HCT116 (cell line): ENCODE measurements around the gene HMCN1. TPM values are rescaled to one million over a fixed set of nuclear protein-coding genes. Genes with fewer than 3 reads are reported as not detected.

ENCODE experiments used
- ATAC-seq: fragments of 200-7000 bp; cut with Tn5 transposase; 2 replicates; pipeline ENCODE4 v1.9.1; 2020; ENCODE audit warnings: mild to moderate bottlenecking, moderate library complexity
- BruUV-seq: library from RNA; stranded (reverse); fragments of 400-500 nt; replicated peaks from 2 replicates; lab custom pipeline; 2021; lab: Mats Ljungman, UMichigan
- CTCF ChIA-PET: fragments of 300-600 bp; sonication (Branson Sonifier 250); formaldehyde crosslinking; loops from one replicate; lab custom pipeline; 2021; ENCODE audit warnings: antibody characterized with exemption; lab: Charles Lee
- POLR2A ChIA-PET: fragments of 300-600, 350-600 bp; sonication (Branson Sonifier 250); formaldehyde crosslinking; loops from one replicate; lab custom pipeline; 2021; ENCODE audit warnings: antibody characterized with exemption; lab: Charles Lee
- RAD21 ChIA-PET, 2 experiments: fragments of 300-600 bp; sonication (Branson Sonifier 250); formaldehyde crosslinking; loops; one replicate each; lab custom pipeline; 2023; ENCODE audit warnings: low total read pairs in 2 of 2; ENCODE audit not compliant: uncharacterized antibody in 2 of 2, unreplicated experiment in 2 of 2, low non-redundant PET in 1 of 2; lab: Charles Lee
- DNase-seq: peaks from one replicate; pipeline ENCODE4 v3.0.0-alpha.2; 2010; ENCODE audit warnings: low read depth, low spot score
- H2AFZ ChIP-seq: fragments of 200-600 bp; shearing (Covaris generic), sonication (generic); 2 replicates; pipeline ENCODE4 v1.6.1; 2017; ENCODE audit warnings: low read depth, mixed run types, mixed read lengths, antibody characterized with exemption, low read length; ENCODE audit not compliant: poor library complexity, severe bottlenecking
- H3K27ac ChIP-seq: 2 replicates; pipeline ENCODE4 v1.5.1; 2012; ENCODE audit warnings: low read depth, low read length
- H3K27me3 ChIP-seq: fragments of 200-600 bp; sonication (generic); 2 replicates; pipeline ENCODE4 v1.6.1; 2016; ENCODE audit warnings: mixed run types, low read length, mixed read lengths; ENCODE audit not compliant: insufficient read depth
- H3K36me3 ChIP-seq, 2 experiments: fragments of 200-500 bp in 1 of 2; fragments of 200-600 bp in 1 of 2; sonication (Bioruptor generic) in 1 of 2; sonication (generic) in 1 of 2; 2 replicates each; pipeline versions ENCODE4 v1.5.1 to v1.6.1; 2014 to 2016; ENCODE audit warnings: low read length in 2 of 2, inconsistent platforms in 1 of 2, mixed read lengths in 1 of 2, mixed run types in 1 of 2; ENCODE audit not compliant: insufficient read depth in 2 of 2, control insufficient read depth in 1 of 2
- H3K4me1 ChIP-seq, 2 experiments: fragments of 200-600 bp in 1 of 2; sonication (generic) in 1 of 2; 2 replicates each; pipeline versions ENCODE4 v1.5.1 to v1.6.1; 2012 to 2017; ENCODE audit warnings: low read length in 2 of 2, inconsistent platforms in 1 of 2, mild to moderate bottlenecking in 1 of 2, mixed read lengths in 1 of 2, mixed run types in 1 of 2, moderate library complexity in 1 of 2; ENCODE audit not compliant: insufficient read depth in 2 of 2, control insufficient read depth in 1 of 2
- H3K4me2 ChIP-seq: fragments of 200-600 bp; sonication (generic); 2 replicates; pipeline ENCODE4 v1.6.1; 2017; ENCODE audit warnings: mixed run types, low read length, mixed read lengths
- H3K4me3 ChIP-seq, 2 experiments: fragments of 200-600 bp in 1 of 2; sonication (generic) in 1 of 2; replicated peaks in 1 of 2; 2 replicates each; pipeline ENCODE4 v1.5.1; 2011 to 2016; ENCODE audit warnings: low read length in 2 of 2, control low read depth in 1 of 2, low read depth in 1 of 2, mild to moderate bottlenecking in 1 of 2, mixed read lengths in 1 of 2, mixed run types in 1 of 2
- H3K79me2 ChIP-seq: fragments of 200-600 bp; sonication (generic); 2 replicates; pipeline ENCODE4 v1.6.1; 2017; ENCODE audit warnings: mild to moderate bottlenecking, mixed run types, low read length, moderate library complexity, mixed read lengths; ENCODE audit not compliant: insufficient read depth
- H3K9ac ChIP-seq: fragments of 200-600 bp; sonication (generic); 2 replicates; pipeline ENCODE4 v1.6.1; 2016; ENCODE audit warnings: low read length, mixed read lengths
- H3K9me2 ChIP-seq: fragments of 200-600 bp; sonication (generic), shearing (Covaris generic); 2 replicates; pipeline ENCODE4 v1.6.1; 2017; ENCODE audit warnings: mixed run types, mild to moderate bottlenecking, moderate library complexity; ENCODE audit not compliant: insufficient read depth
- H3K9me3 ChIP-seq, 2 experiments: fragments of 200-500 bp in 1 of 2; fragments of 200-600 bp in 1 of 2; sonication (Bioruptor generic) in 1 of 2; sonication (generic) in 1 of 2; 2 replicates each; pipeline ENCODE4 v1.6.1; 2014 to 2017; ENCODE audit warnings: low read length in 2 of 2, mixed read lengths in 2 of 2, inconsistent platforms in 1 of 2, low read depth in 1 of 2, mild to moderate bottlenecking in 1 of 2, mixed run types in 1 of 2, moderate library complexity in 1 of 2; ENCODE audit not compliant: control insufficient read depth in 1 of 2, insufficient read depth in 1 of 2
- H4K20me1 ChIP-seq: fragments of 200-600 bp; sonication (generic), shearing (Covaris generic); 2 replicates; pipeline ENCODE4 v1.6.1; 2017; ENCODE audit warnings: mixed run types, mild to moderate bottlenecking, moderate library complexity; ENCODE audit not compliant: insufficient read depth
- CBX3 ChIP-seq: IDR thresholded peaks from 2 replicates; pipeline ENCODE4 v1.6.1; 2012; ENCODE audit warnings: low read depth
- CEBPB ChIP-seq: IDR thresholded peaks from 2 replicates; pipeline ENCODE4 v1.6.1; 2012; ENCODE audit warnings: low read depth
- CTCF ChIP-seq, 3 experiments: fragments of 200-600 bp in 1 of 3; sonication (generic) in 1 of 3; IDR thresholded peaks in 2 of 3; conservative IDR thresholded peaks in 1 of 3; 2 replicates each; pipeline ENCODE4 v1.5.1; 2012 to 2017; ENCODE audit warnings: low read depth in 2 of 3, low read length in 2 of 3, antibody characterized with exemption in 1 of 3, borderline replicate concordance in 1 of 3, control low read depth in 1 of 3, mild to moderate bottlenecking in 1 of 3, mixed read lengths in 1 of 3, mixed run types in 1 of 3, moderate library complexity in 1 of 3; ENCODE audit not compliant: insufficient read depth in 1 of 3
- EGR1 ChIP-seq: IDR thresholded peaks from 2 replicates; pipeline ENCODE4 v1.6.1; 2012; ENCODE audit warnings: low read depth
- EZH2 ChIP-seq: fragments of 200-600 bp; sonication (generic); IDR thresholded peaks from 2 replicates; pipeline ENCODE4 v1.6.1; 2017; ENCODE audit warnings: antibody characterized with exemption, mixed run types
- JUND ChIP-seq: IDR thresholded peaks from 2 replicates; pipeline ENCODE4 v1.6.1; 2012
- POLR2A ChIP-seq: IDR thresholded peaks from 2 replicates; pipeline ENCODE4 v1.7.0; 2011; ENCODE audit warnings: borderline replicate concordance; ENCODE audit not compliant: insufficient read depth, insufficient read length; ENCODE audit errors: extremely low read depth
- RAD21 ChIP-seq: IDR thresholded peaks from 2 replicates; pipeline ENCODE4 v1.6.1; 2012; ENCODE audit warnings: low read depth, mild to moderate bottlenecking
- SIN3A ChIP-seq: IDR thresholded peaks from 2 replicates; pipeline ENCODE4 v1.6.1; 2012; ENCODE audit warnings: low read depth
- SP1 ChIP-seq: IDR thresholded peaks from 2 replicates; pipeline ENCODE4 v1.6.1; 2012; ENCODE audit warnings: low read depth
- intact Hi-C: fragments of 100-400 bp; cut with micrococcal nuclease; formaldehyde crosslinking; loops from 2 replicates; pipeline ENCODE4 v1.10.0; 2022
- total RNA-seq: library from RNA; stranded (reverse); gene quantifications from one replicate; pipeline ENCODE4 v1.2.1, GENCODE V29; 2021; ENCODE audit not compliant: unreplicated experiment
- TF ChIP-seq, protein P1 (sequence below): IDR thresholded peaks from 2 replicates; pipeline ENCODE4 v1.6.1; 2011; ENCODE audit warnings: mild to moderate bottlenecking, low read length, moderate library complexity; ENCODE audit not compliant: insufficient replicate concordance; ENCODE audit errors: extremely low read depth
- TF ChIP-seq, protein P2 (sequence below): IDR thresholded peaks from 2 replicates; pipeline ENCODE4 v1.6.1; 2012

The HMCN1 gene
- total RNA-seq, 1 experiment from 2014 or later = 0.59 TPM

DNA sequence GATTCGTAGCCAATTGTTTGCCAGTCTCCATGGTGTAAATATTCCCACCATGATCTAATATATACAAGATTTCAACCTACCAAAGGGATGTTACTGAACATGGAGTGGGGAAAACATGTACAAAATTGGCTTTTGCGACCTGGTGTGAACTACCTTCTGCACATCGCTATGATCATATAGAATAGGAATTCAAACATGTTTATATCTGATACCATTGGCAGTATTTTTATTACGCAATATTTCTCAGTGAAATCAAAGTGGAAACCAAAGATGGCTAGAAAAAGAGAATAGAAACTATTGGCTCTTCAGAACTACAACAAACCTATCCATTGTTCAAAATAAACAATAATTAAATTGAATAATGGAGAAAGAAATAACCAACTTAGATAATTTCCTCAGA is 355.7 kb downstream of the HMCN1 start:
- no peaks in the 10 kb centered on the region for H3K27me3 ChIP-seq
- H3K27ac ChIP-seq = no peak overlapping the region
- H2AFZ ChIP-seq = no peak overlapping the region
- H4K20me1 ChIP-seq = no peaks in the 10 kb centered on the region
- no peak overlapping the region for H3K9ac ChIP-seq
- ChIA-PET RAD21 (no interaction called here), CTCF (no interaction called here), POLR2A (no interaction called here)
- intact Hi-C loops = no loop called here
- no peak for ATAC-seq
- DNase-seq = no peak
- no peaks in the 10 kb centered on the region for H3K79me2 ChIP-seq
- no TSS peak for BruUV-seq
- no peaks in the 10 kb centered on the region for H3K4me1 ChIP-seq
- H3K4me2 ChIP-seq = no peak overlapping the region
- no peaks in the 10 kb centered on the region for H3K9me3 ChIP-seq
- TF ChIP-seq, protein P1, sequence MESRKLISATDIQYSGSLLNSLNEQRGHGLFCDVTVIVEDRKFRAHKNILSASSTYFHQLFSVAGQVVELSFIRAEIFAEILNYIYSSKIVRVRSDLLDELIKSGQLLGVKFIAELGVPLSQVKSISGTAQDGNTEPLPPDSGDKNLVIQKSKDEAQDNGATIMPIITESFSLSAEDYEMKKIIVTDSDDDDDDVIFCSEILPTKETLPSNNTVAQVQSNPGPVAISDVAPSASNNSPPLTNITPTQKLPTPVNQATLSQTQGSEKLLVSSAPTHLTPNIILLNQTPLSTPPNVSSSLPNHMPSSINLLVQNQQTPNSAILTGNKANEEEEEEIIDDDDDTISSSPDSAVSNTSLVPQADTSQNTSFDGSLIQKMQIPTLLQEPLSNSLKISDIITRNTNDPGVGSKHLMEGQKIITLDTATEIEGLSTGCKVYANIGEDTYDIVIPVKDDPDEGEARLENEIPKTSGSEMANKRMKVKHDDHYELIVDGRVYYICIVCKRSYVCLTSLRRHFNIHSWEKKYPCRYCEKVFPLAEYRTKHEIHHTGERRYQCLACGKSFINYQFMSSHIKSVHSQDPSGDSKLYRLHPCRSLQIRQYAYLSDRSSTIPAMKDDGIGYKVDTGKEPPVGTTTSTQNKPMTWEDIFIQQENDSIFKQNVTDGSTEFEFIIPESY = no peak
- TF ChIP-seq JUND (no peak), CTCF (IDR thresholded peaks at IDR 0.05 in 2 of 3, conservative IDR thresholded peaks at IDR 0.05 in 1 of 3; ENCODE audit: borderline replicate concordance in 1 of 3, insufficient read depth in 1 of 3, low read depth in 2 of 3, low read length in 2 of 3) (no peak), SIN3A (no peak), EZH2 (no peak), CEBPB (no peak), SP1 (no peak), EGR1 (no peak), POLR2A (no peak), CBX3 (no peak), RAD21 (no peak)
- TF ChIP-seq, protein P2, sequence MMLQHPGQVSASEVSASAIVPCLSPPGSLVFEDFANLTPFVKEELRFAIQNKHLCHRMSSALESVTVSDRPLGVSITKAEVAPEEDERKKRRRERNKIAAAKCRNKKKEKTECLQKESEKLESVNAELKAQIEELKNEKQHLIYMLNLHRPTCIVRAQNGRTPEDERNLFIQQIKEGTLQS = no peak
- no peaks in the 10 kb centered on the region for H3K9me2 ChIP-seq
- no peaks in the 10 kb centered on the region for H3K36me3 ChIP-seq
- no peak overlapping the region for H3K4me3 ChIP-seq
